HepG2 (cell line): ENCODE results near the gene JUND. TPM values are rescaled to one million over a fixed set of nuclear protein-coding genes. Genes with fewer than 3 reads are reported as not detected.
A peak's percentile ranks its signal among the peaks of the same experiment; 100 is the strongest.

ENCODE experiments used
- ELF4 ChIP-seq: sonication (generic); formaldehyde crosslinking; IDR thresholded peaks from 2 replicates; pipeline ENCODE4 v1.5.0; 2020; ENCODE audit warnings: missing genetic modification reagents, mild to moderate bottlenecking, moderate library complexity, borderline replicate concordance
- ELK4 ChIP-seq: sonication (generic); formaldehyde crosslinking; IDR thresholded peaks from 2 replicates; pipeline ENCODE4 v1.9.0; 2021; ENCODE audit warnings: missing genetic modification reagents, borderline replicate concordance
- FOXJ3 ChIP-seq: sonication (generic); formaldehyde crosslinking; IDR thresholded peaks from 2 replicates; pipeline ENCODE4 v1.4.0; 2020; ENCODE audit warnings: missing genetic modification reagents, mild to moderate bottlenecking, borderline replicate concordance
- HBP1 ChIP-seq: IDR thresholded peaks from 2 replicates; pipeline ENCODE4 v1.6.1; 2016; ENCODE audit warnings: low read depth, control low read depth
- HOMEZ ChIP-seq: IDR thresholded peaks from 2 replicates; pipeline ENCODE4 v1.6.1; 2016; ENCODE audit warnings: low read depth
- TEAD3 ChIP-seq: optimal IDR thresholded peaks from 2 replicates; pipeline ENCODE3; 2016; ENCODE audit warnings: borderline replicate concordance
- ZBTB26 ChIP-seq: IDR thresholded peaks from 2 replicates; pipeline ENCODE4 v1.6.1; 2016; ENCODE audit warnings: missing compliant biosample characterization, missing genetic modification reagents, borderline replicate concordance
- ZKSCAN8 ChIP-seq: IDR thresholded peaks from 2 replicates; pipeline ENCODE4 v1.6.1; 2016; ENCODE audit warnings: borderline replicate concordance, missing genetic modification reagents, missing compliant biosample characterization
- ZNF263 ChIP-seq: sonication (generic); formaldehyde crosslinking; IDR thresholded peaks from 2 replicates; pipeline ENCODE4 v1.4.0; 2020; ENCODE audit warnings: missing genetic modification reagents
- polyA plus RNA-seq, 8 experiments: library from polyadenylated mRNA; depleted of rRNA in 3 of 8; stranded (reverse) in 7 of 8; unstranded in 1 of 8; fragments of >200 nt; fragmentation: Illumina TruSeq in 4 of 8; extraction: Trizol in 4 of 8; gene quantifications; 2 replicates each; pipeline versions ENCODE4 v1.2.1 to v1.2.3, GENCODE V29; 2011 to 2016; ENCODE audit warnings: low read depth in 4 of 8, missing spikeins in 1 of 8, mixed read lengths in 1 of 8; ENCODE audit not compliant: insufficient read depth in 1 of 8
- total RNA-seq, 5 experiments: library from RNA; depleted of rRNA; stranded (reverse); fragments of >200 nt; fragmentation: Illumina TruSeq; extraction: Trizol; gene quantifications; 2 replicates each; pipeline ENCODE4 v1.2.3, GENCODE V29; 2016; ENCODE audit warnings: low read depth in 1 of 5

JUND gene
- total and polyA plus RNA-seq, 2 of the 13 experiments (the other 11 are each of a cell fraction or from before 2014, with no cell fraction given) = 41.2 to 59.8 TPM

- TF ChIP-seq ZBTB26 (CRISPR knock-in tag) (peak; percentile 37; the same call in 1 of the 2 replicates), HBP1 (peak; percentile 48; the same call in 1 of the 2 replicates), ZNF263 (CRISPR knock-in tag) (0 out of 2 replicates have a peak, but pooled peaks have one; percentile 13), FOXJ3 (CRISPR knock-in tag) (no peak), TEAD3 (CRISPR knock-in tag) (peak; percentile 79), ZKSCAN8 (no peak), ELF4 (no peak), HOMEZ (CRISPR knock-in tag) (0 out of 2 replicates have a peak, but pooled peaks have one; percentile 35), ELK4 (CRISPR knock-in tag) (no peak)
Measured at GRCh38 chr19:18322318-18322758, 40.9 kb upstream of the JUND start (continued).
